ENCODE results near the gene EMD. TPM values are rescaled to one million over a fixed set of nuclear protein-coding genes. Genes with fewer than 3 reads are reported as not detected.
"Not testable (repeated sequence)": the region's sequence is repeated elsewhere in the genome, so short reads cannot be mapped to it uniquely, and the experiment has no call there.

EMD gene
- total and polyA plus RNA-seq, 2 donors (not counting 1 experiment from before 2014, with no cell fraction given) = 81.7 to 132 TPM

DNA sequence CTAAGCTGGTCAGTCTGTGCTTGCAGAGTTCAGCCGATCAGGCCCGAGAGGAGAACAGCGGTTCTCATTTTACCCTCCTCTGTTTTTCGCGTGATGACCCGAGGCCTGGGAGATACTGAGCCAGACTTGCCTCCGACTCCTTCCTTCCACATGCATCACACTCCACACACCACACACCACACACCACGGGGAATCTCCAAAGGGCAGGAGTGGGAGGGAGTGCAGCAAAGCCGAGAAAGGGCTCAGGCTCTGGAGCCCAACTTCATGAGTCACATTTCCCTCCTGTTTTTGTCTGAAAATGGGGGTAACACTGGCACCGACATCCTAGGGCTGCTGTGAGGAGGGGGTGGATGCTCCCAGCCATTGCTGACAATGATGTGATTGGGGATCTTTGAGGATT, 44.6 kb upstream of the EMD start:
- ATAC-seq (ENCODE audit: low read depth) (no peak), DNase-seq (no peak)
- H3K9ac ChIP-seq (ENCODE audit: low read length) = no peak overlapping the region
- peak overlapping the region; percentile 94 for H3K27ac Mint-ChIP-seq
- no peak overlapping the region for H2AFZ ChIP-seq (ENCODE audit: insufficient read depth, low read depth, low read length, poor library complexity, severe bottlenecking)
- intact Hi-C loops (cut with micrococcal nuclease) = no loop called here
- H3K4me3 ChIP-seq (ENCODE audit: control extremely low read depth in 1 of 5, extremely low read depth in 1 of 5, insufficient read depth in 1 of 5, low read depth in 2 of 5, low read length in 4 of 5) = peak overlapping the region in 1 of 5 experiments; percentile 2
- no peaks in the 10 kb centered on the region for H3K27me3 ChIP-seq (replicated peaks in 1 of 4; ENCODE audit: control extremely low read depth in 1 of 4, control insufficient read depth in 3 of 4, insufficient read depth in 4 of 4, low read length in 3 of 4)
- H3K4me1 Mint-ChIP-seq = peaks cover 27% of the 10 kb centered on the region
- H3K4me3 Mint-ChIP-seq = peak overlapping the region; percentile 71
- no peaks in the 10 kb centered on the region for H3K9me3 ChIP-seq (ENCODE audit: control extremely low read depth in 1 of 3, control insufficient read depth in 2 of 3, insufficient read depth in 1 of 3, low read length in 2 of 3)
- no peaks in the 10 kb centered on the region for H3K27me3 Mint-ChIP-seq
- POLR2A ChIA-PET = interaction anchor here (1.4 kb wide), 1 partner anchor 74 kb away, joined by 3 read pairs; the partner anchor contains the start of gene DNASE1L1
- H3K4me2 ChIP-seq (replicated peaks; ENCODE audit: low read depth, low read length, poor library complexity, severe bottlenecking) = peak overlapping the region; percentile 45
- TF ChIP-seq CTCF (IDR thresholded peaks at IDR 0.05) = no peak
- TF ChIP-seq EZH2 (IDR thresholded peaks at IDR 0.05; ENCODE audit: borderline replicate concordance, insufficient read depth, low read depth, low read length, poor library complexity, severe bottlenecking) = no peak
- CTCF ChIA-PET = interaction anchor here (1.0 to 1.5 kb wide), 4 partner anchors 17 to 209 kb away, joined by 3 to 4 read pairs (median 3); no protein-coding TSS in a partner anchor
- H3K79me2 ChIP-seq (ENCODE audit: control insufficient read depth, insufficient read depth, low read length) = no peaks in the 10 kb centered on the region
- peak overlapping the region; percentile 38 to 57 for H3K27ac ChIP-seq (ENCODE audit: low read length in 2 of 2)
- H4K20me1 ChIP-seq (ENCODE audit: control insufficient read depth, insufficient read depth, low read length, poor library complexity, severe bottlenecking) = no peaks in the 10 kb centered on the region
- WGBS (ENCODE audit: insufficient coverage) = 92% methylated on average over 2 of the region's 10 CpGs
- no peaks in the 10 kb centered on the region for H3K9me3 Mint-ChIP-seq (ENCODE audit: insufficient read depth)
- no peaks in the 10 kb centered on the region for H3K36me3 ChIP-seq (replicated peaks in 1 of 2; ENCODE audit: control extremely low read depth in 1 of 2, control insufficient read depth in 1 of 2, extremely low read depth in 1 of 2, insufficient read depth in 2 of 2, low read length in 1 of 2)
- H3K4me1 ChIP-seq (ENCODE audit: control insufficient read depth in 2 of 2, insufficient read depth in 2 of 2, low read length in 2 of 2) = peaks cover 27 to 31% of the 10 kb centered on the region in 2 donors

GRCh38 chrX:154341399-154342298, 37.4 kb upstream of the EMD start:
- H3K79me2 ChIP-seq (ENCODE audit: control insufficient read depth, insufficient read depth, low read length); H2AFZ ChIP-seq (ENCODE audit: insufficient read depth, low read depth, low read length, poor library complexity, severe bottlenecking); H3K27ac Mint-ChIP-seq; H3K4me1 ChIP-seq (ENCODE audit: control insufficient read depth in 2 of 2, insufficient read depth in 2 of 2, low read length in 2 of 2); H3K4me2 ChIP-seq (replicated peaks; ENCODE audit: low read depth, low read length, poor library complexity, severe bottlenecking); H3K4me1 Mint-ChIP-seq; H4K20me1 ChIP-seq (ENCODE audit: control insufficient read depth, insufficient read depth, low read length, poor library complexity, severe bottlenecking); H3K9ac ChIP-seq (ENCODE audit: low read length); H3K4me3 Mint-ChIP-seq; H3K9me3 Mint-ChIP-seq (ENCODE audit: insufficient read depth); H3K9me3 ChIP-seq (ENCODE audit: control extremely low read depth in 1 of 3, control insufficient read depth in 2 of 3, insufficient read depth in 1 of 3, low read length in 2 of 3); H3K27me3 ChIP-seq (replicated peaks in 1 of 4; ENCODE audit: control extremely low read depth in 1 of 4, control insufficient read depth in 3 of 4, insufficient read depth in 4 of 4, low read length in 3 of 4); CTCF ChIA-PET; H3K27me3 Mint-ChIP-seq; H3K4me3 ChIP-seq (ENCODE audit: control extremely low read depth in 1 of 5, extremely low read depth in 1 of 5, insufficient read depth in 1 of 5, low read depth in 2 of 5, low read length in 4 of 5); intact Hi-C loops (cut with micrococcal nuclease); H3K36me3 ChIP-seq (replicated peaks in 1 of 2; ENCODE audit: control extremely low read depth in 1 of 2, control insufficient read depth in 1 of 2, extremely low read depth in 1 of 2, insufficient read depth in 2 of 2, low read length in 1 of 2); POLR2A ChIA-PET; H3K27ac ChIP-seq (ENCODE audit: low read length in 2 of 2); DNase-seq: not testable (repeated sequence)
- ATAC-seq (ENCODE audit: low read depth) = peak; percentile 75
- no CpG with 5 or more reads among the region's 115 CpGs for WGBS (ENCODE audit: insufficient coverage)

GRCh38 chrX:154343063-154343462, 36.0 kb upstream of the EMD start:
- H3K4me3 ChIP-seq (ENCODE audit: control extremely low read depth in 1 of 5, extremely low read depth in 1 of 5, insufficient read depth in 1 of 5, low read depth in 2 of 5, low read length in 4 of 5); H3K9me3 Mint-ChIP-seq (ENCODE audit: insufficient read depth); H3K36me3 ChIP-seq (replicated peaks in 1 of 2; ENCODE audit: control extremely low read depth in 1 of 2, control insufficient read depth in 1 of 2, extremely low read depth in 1 of 2, insufficient read depth in 2 of 2, low read length in 1 of 2); H3K4me3 Mint-ChIP-seq; intact Hi-C loops (cut with micrococcal nuclease); H3K79me2 ChIP-seq (ENCODE audit: control insufficient read depth, insufficient read depth, low read length); H3K27me3 Mint-ChIP-seq; H3K27ac Mint-ChIP-seq; H3K27me3 ChIP-seq (replicated peaks in 1 of 4; ENCODE audit: control extremely low read depth in 1 of 4, control insufficient read depth in 3 of 4, insufficient read depth in 4 of 4, low read length in 3 of 4); H4K20me1 ChIP-seq (ENCODE audit: control insufficient read depth, insufficient read depth, low read length, poor library complexity, severe bottlenecking); H3K27ac ChIP-seq (ENCODE audit: low read length in 2 of 2); POLR2A ChIA-PET; H3K4me1 Mint-ChIP-seq; H3K9me3 ChIP-seq (ENCODE audit: control extremely low read depth in 1 of 3, control insufficient read depth in 2 of 3, insufficient read depth in 1 of 3, low read length in 2 of 3); DNase-seq; CTCF ChIA-PET; H3K4me2 ChIP-seq (replicated peaks; ENCODE audit: low read depth, low read length, poor library complexity, severe bottlenecking); H3K4me1 ChIP-seq (ENCODE audit: control insufficient read depth in 2 of 2, insufficient read depth in 2 of 2, low read length in 2 of 2); H3K9ac ChIP-seq (ENCODE audit: low read length); H2AFZ ChIP-seq (ENCODE audit: insufficient read depth, low read depth, low read length, poor library complexity, severe bottlenecking): not testable (repeated sequence)
- peak; percentile 5 for ATAC-seq (ENCODE audit: low read depth)
- WGBS (ENCODE audit: insufficient coverage) = no CpG with 5 or more reads among the region's 16 CpGs

All from B cell (primary cell).